Stimulated activated CD4-positive, alpha-beta T cell treated with anti-CD3 and anti-CD28 coated beads, Interleukin-4, amount 100 ng/mL, for 48 hours (primary cell): ENCODE measurements around the gene PTPN14.

Experiments used
- DNase-seq, 2 donors: peaks; one replicate each; pipeline ENCODE4 v3.0.0-alpha.2; 2020; ENCODE audit warnings: low read depth in 2 of 2

PTPN14 gene

GRCh38 chr1:214310777-214311690, 240.4 kb downstream of the PTPN14 start:
- no peak for DNase-seq

GRCh38 chr1:214310010-214310409, 241.4 kb downstream of the PTPN14 start:
- DNase-seq, result no peak

- no peak for DNase-seq
These were observed 245.1 kb downstream of the PTPN14 start for GRCh38 chr1:214306269-214306668.

- no peak for DNase-seq
These were observed 246.1 kb downstream of the PTPN14 start for GRCh38 chr1:214305164-214305751.

GRCh38 chr1:214303141-214303930, 248.1 kb downstream of the PTPN14 start:
- no peak for DNase-seq

- no peak for DNase-seq
These were observed 249.9 kb downstream of the PTPN14 start for GRCh38 chr1:214301526-214301925.

- DNase-seq, result no peak
These were observed 251.1 kb downstream of the PTPN14 start for GRCh38 chr1:214300149-214300780.
